Body of pancreas (tissue), 4 donors: Measurements from ENCODE around the gene LPP. TPM values are rescaled to one million over a fixed set of nuclear protein-coding genes. Genes with fewer than 3 reads are reported as not detected.

ENCODE experiments used
- ATAC-seq: fragments of 150-250 bp; one replicate; pipeline ENCODE4 v1.9.1; 2016
- DNase-seq, 4 donors: peaks; one replicate each; pipeline ENCODE4 v3.0.0-alpha.2; 2019
- H3K27ac ChIP-seq, 4 donors: fragments of 200-600 bp; sonication (generic); 1 replicate in 3 of 4; 2 replicates in 1 of 4; pipeline versions ENCODE4 v1.5.1 to v1.6.1; 2016 to 2019; ENCODE audit warnings: mild to moderate bottlenecking in 1 of 4, mixed read lengths in 1 of 4, moderate library complexity in 1 of 4
- H3K27me3 ChIP-seq, 2 donors: fragments of 200-600 bp; sonication (generic); one replicate each; pipeline ENCODE4 v1.6.0; 2016; ENCODE audit warnings: mild to moderate bottlenecking in 1 of 2
- H3K36me3 ChIP-seq, 2 donors: fragments of 200-600 bp; sonication (generic); replicated peaks in 1 of 2; 2 replicates each; pipeline ENCODE4 v1.5.1; 2016; ENCODE audit warnings: low read depth in 2 of 2; ENCODE audit not compliant: insufficient read depth in 1 of 2
- H3K4me1 ChIP-seq: fragments of 200-600 bp; sonication (generic); one replicate; pipeline ENCODE4 v1.6.0; 2016
- H3K4me3 ChIP-seq, 2 donors: fragments of 200-600 bp; sonication (generic); 1 replicate in 1 of 2; 2 replicates in 1 of 2; pipeline ENCODE4 v1.5.1; 2016 to 2019
- H3K9me3 ChIP-seq, 3 donors: fragments of 200-600 bp; sonication (generic); 1 replicate in 2 of 3; 2 replicates in 1 of 3; pipeline ENCODE4 v1.5.1; 2016
- POLR2A ChIP-seq, 3 donors: fragments of 450-650 bp; IDR thresholded peaks; one replicate each; pipeline ENCODE4 v1.6.1; 2016; ENCODE audit warnings: antibody characterized with exemption in 3 of 3, mild to moderate bottlenecking in 2 of 3
- WGBS, 2 donors: methylation state at CpG; one replicate each; pipeline ENCODE4 v1.1.5; 2017; 5-methylcytosine and 5-hydroxymethylcytosine counted together
- intact Hi-C: fragments of 100-400 bp; cut with DNase I; formaldehyde crosslinking; loops from one replicate; pipeline ENCODE4 v1.15.1; 2023
- total RNA-seq, 2 donors: library from RNA; depleted of rRNA; stranded (reverse); fragments of >200 nt; gene quantifications; one replicate each; pipeline ENCODE4 v1.1.0, GENCODE V29; 2016
- TF ChIP-seq, protein P1 (sequence below), 7 experiments: fragments of 450-650 bp in 4 of 7; fragments of 200-600 bp in 3 of 7; sonication (generic) in 3 of 7; IDR thresholded peaks; one replicate each; pipeline ENCODE4 v1.5.1; 2016 to 2019; ENCODE audit warnings: antibody characterized with exemption in 7 of 7

LPP gene
- total RNA-seq, 2 donors from 2014 or later: 60.6 to 65.1 TPM

DNA sequence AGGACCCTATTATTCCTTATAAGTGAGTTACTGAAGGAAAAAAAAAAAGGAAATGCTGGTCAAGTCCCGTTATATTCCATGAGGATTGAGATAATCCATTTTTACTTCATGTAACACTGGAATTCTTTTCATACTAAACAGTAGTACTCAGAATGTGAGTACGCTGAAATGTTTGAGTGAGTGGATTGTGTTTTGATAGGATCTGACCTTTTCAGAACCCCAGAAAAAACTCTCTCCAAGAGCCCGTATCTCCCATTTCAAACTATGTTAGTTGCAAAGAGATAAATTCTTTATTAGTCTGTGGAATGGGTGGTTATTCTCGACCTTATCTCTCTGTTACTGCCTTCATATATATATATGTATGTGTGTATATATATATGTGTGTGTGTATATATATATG is 2.5 kb upstream of the LPP start:
- H3K27ac ChIP-seq: no peak overlapping the region
- no peak overlapping the region for H3K4me3 ChIP-seq
- TF ChIP-seq POLR2A (IDR thresholded peaks at IDR 0.05): no peak
- TF ChIP-seq, protein P1, sequence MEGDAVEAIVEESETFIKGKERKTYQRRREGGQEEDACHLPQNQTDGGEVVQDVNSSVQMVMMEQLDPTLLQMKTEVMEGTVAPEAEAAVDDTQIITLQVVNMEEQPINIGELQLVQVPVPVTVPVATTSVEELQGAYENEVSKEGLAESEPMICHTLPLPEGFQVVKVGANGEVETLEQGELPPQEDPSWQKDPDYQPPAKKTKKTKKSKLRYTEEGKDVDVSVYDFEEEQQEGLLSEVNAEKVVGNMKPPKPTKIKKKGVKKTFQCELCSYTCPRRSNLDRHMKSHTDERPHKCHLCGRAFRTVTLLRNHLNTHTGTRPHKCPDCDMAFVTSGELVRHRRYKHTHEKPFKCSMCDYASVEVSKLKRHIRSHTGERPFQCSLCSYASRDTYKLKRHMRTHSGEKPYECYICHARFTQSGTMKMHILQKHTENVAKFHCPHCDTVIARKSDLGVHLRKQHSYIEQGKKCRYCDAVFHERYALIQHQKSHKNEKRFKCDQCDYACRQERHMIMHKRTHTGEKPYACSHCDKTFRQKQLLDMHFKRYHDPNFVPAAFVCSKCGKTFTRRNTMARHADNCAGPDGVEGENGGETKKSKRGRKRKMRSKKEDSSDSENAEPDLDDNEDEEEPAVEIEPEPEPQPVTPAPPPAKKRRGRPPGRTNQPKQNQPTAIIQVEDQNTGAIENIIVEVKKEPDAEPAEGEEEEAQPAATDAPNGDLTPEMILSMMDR (IDR thresholded peaks at IDR 0.05): no peak
- intact Hi-C loops: no loop called here
- 86 to 91% methylated on average over 4 of the region's 4 CpGs for WGBS, 2 donors
- H3K4me1 ChIP-seq: peaks cover 34% of the 10 kb centered on the region
- H3K36me3 ChIP-seq: no peaks in the 10 kb centered on the region
- H3K27me3 ChIP-seq: no peaks in the 10 kb centered on the region
- H3K9me3 ChIP-seq: no peaks in the 10 kb centered on the region
- DNase-seq (no peak), ATAC-seq (no peak)

DNA sequence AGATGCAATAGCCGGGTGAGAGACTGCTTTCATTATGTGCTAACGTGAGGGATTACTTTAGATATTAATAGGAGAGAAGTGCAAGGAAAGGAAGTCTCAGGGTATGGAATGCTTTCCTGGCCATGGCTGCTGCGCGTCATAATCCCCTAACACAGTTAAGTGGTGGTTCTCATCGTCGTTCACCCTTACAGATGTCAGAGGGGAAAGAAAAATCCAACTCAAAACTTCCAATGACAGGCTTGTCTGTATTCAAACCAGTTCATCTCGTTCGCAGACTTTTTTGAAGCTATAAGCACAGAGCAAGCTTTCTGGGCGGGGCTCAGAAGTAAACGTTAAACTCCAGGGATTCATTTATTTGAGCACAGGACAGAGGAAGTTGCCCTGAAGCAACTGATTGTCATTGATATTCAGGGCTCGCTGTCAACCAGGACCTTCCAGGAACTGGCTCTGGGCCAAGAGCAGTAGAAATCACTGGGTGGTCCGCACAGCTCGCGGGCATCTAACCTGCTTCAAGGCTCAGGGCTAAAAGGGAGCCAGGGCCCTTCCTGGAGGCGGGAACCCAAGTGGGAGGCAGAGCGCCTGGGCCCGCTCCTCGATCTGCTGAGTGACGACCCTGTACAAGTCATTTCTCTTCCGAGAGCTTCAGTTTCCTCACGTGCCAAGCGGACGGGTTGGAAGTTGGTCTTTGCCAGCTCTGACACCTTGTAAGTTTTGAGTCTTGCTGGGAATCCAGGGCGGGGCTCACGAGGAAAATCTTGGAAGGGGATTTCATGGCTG is 1.1 kb upstream of the LPP start:
- Histone ChIP-seq H3K36me3 (no peaks in the 10 kb centered on the region), H3K9me3 (no peaks in the 10 kb centered on the region), H3K4me3 (peak overlapping the region in 1 of 2 donors; percentile 64), H3K27ac (peak overlapping the region; percentile 92 to 96 (median 94)), H3K4me1 (peaks cover 48% of the 10 kb centered on the region), H3K27me3 (no peaks in the 10 kb centered on the region)
- no peak for TF ChIP-seq POLR2A (IDR thresholded peaks at IDR 0.05)
- TF ChIP-seq, protein P1 (IDR thresholded peaks at IDR 0.05): no peak
- DNase-seq: peak; percentile 48 to 52 (median 51)
- WGBS, 2 donors: 23 to 33% methylated on average over 23 to 25 of the region's 25 CpGs
- peak; percentile 15 for ATAC-seq
- intact Hi-C loops: no loop called here

DNA sequence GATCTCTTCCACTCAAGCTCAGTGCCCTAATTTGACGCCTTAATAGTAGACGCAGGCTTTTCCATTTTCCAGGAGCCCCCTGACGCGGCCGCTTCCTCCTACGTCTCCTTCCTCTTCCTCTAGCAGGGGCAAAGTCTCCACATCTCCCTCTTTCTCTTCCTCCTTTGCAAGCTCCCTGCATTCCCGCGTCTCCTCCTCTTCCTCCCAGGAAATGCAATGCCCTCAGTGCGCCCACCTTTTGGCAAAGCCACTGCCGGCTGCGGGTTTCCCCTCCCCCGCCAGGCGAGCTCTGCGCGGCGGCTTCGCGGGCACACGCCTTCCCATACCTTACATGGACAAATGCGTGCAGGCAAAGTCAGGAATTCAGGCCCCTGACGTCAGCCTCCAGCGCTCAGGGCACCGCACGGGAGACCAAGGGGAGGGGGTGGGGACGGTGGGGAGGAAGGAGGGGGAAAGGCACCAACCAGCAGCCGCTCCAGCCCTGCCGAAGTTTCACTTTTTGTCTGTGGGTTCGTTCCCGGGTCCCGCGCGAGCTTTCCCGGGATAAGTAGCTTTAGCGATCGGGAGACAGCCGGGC is 432 bp upstream of the LPP start:
- TF ChIP-seq POLR2A (IDR thresholded peaks at IDR 0.05): peak; percentile 45 to 76 (median 67)
- TF ChIP-seq, protein P1 (IDR thresholded peaks at IDR 0.05): peak in 3 of 7 experiments; percentile 11 to 20 (median 18)
- intact Hi-C loops: no loop called here
- H3K27me3 ChIP-seq: no peaks in the 10 kb centered on the region
- peak overlapping the region; percentile 92 to 96 (median 94) for H3K27ac ChIP-seq
- H3K4me1 ChIP-seq: peaks cover 55% of the 10 kb centered on the region
- no peaks in the 10 kb centered on the region for H3K36me3 ChIP-seq
- peak overlapping the region; percentile 51 to 64 for H3K4me3 ChIP-seq
- no peaks in the 10 kb centered on the region for H3K9me3 ChIP-seq
- peak; percentile 90 for ATAC-seq
- WGBS, 2 donors: 0 to 1% methylated on average over 16 to 36 of the region's 36 CpGs
- DNase-seq: peak; percentile 86 to 91 (median 90)

DNA sequence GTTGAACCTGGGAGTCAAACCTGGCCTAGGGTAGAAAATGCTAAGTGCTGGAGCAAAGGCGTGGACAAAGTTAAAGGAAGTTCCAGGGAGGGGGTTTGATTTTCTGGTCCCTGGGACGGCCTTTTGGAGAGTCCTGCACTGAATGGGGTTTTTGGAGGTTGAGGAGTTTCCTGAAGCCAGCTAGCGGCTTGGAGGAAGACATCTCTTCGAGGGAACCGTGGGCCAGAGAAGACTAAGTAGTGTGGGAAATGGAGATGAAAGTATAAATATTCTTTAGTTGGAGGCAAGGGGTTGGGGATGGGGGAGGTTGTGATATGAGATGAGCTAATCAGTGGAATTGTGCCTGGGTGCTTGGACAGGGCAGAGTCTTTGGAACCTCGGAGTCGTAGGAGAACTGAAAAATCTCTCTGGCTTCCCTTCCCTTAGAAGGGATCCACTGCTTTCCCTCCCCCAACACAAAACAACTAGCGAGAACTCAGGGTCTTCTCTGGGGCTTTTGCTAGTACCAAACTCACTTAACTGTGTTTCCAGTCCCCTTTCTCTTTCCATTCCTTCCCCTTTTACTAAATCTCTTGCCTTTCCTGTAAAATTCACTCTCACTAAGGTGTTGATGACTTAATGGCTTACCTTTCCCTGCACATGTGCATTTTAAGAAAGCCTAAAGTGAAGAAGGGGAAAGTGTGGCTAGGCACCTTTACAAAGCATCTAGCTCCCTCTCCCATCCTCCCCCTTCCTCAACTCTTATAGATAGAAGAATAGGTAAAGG is 1.0 kb downstream of the LPP start:
- Histone ChIP-seq H3K4me1 (peaks cover 70% of the 10 kb centered on the region), H3K27ac (peak overlapping the region in 3 of 4 donors; percentile 92 to 96 (median 95)), H3K4me3 (peak overlapping the region in 1 of 2 donors; percentile 51), H3K9me3 (no peaks in the 10 kb centered on the region), H3K36me3 (no peaks in the 10 kb centered on the region), H3K27me3 (no peaks in the 10 kb centered on the region)
- intact Hi-C loops: no loop called here
- ATAC-seq (no peak), DNase-seq (no peak)
- TF ChIP-seq, protein P1 (IDR thresholded peaks at IDR 0.05): no peak
- TF ChIP-seq POLR2A (IDR thresholded peaks at IDR 0.05): no peak
- 49 to 51% methylated on average over 8 of the region's 8 CpGs for WGBS, 2 donors
